SU-DHL-6 (cell line): ENCODE data around the gene PSPN.
A peak's percentile ranks its signal among the peaks of the same experiment; 100 is the strongest.

Experiments
- H2AFZ ChIP-seq: fragments of 200-600 bp; sonication (generic); 2 replicates; pipeline ENCODE4 v1.6.1; 2014; ENCODE audit warnings: low read depth, mild to moderate bottlenecking, moderate library complexity, mixed read lengths, antibody characterized with exemption, low read length; ENCODE audit not compliant: severe bottlenecking
- H3F3A ChIP-seq: fragments of 200-600 bp; shearing (Covaris generic); 2 replicates; pipeline ENCODE4 v1.6.0; 2016; ENCODE audit warnings: antibody characterized with exemption, mild to moderate bottlenecking; ENCODE audit not compliant: insufficient read depth
- H3K27ac ChIP-seq: fragments of 200-600 bp; sonication (generic); 2 replicates; pipeline ENCODE4 v1.5.1; 2016; ENCODE audit warnings: low read depth, mild to moderate bottlenecking, low read length, moderate library complexity, mixed read lengths
- H3K27me3 ChIP-seq: fragments of 200-600 bp; sonication (generic), shearing (Covaris generic); 2 replicates; pipeline ENCODE4 v1.6.0; 2014; ENCODE audit warnings: mild to moderate bottlenecking, low read length
- H3K36me3 ChIP-seq: fragments of 200-600 bp; sonication (generic); 2 replicates; pipeline ENCODE4 v1.6.1; 2014; ENCODE audit warnings: mild to moderate bottlenecking, low read length, mixed read lengths
- H3K4me2 ChIP-seq: fragments of 300-600, 200-600 bp; shearing (Covaris generic), sonication (generic); 2 replicates; pipeline ENCODE4 v1.6.0; 2014; ENCODE audit warnings: low read length, low read depth, mild to moderate bottlenecking; ENCODE audit not compliant: poor library complexity, severe bottlenecking
- H3K4me3 ChIP-seq: fragments of 200-600 bp; sonication (generic); 2 replicates; pipeline ENCODE4 v1.5.1; 2014; ENCODE audit warnings: antibody characterized with exemption, low read length, mild to moderate bottlenecking, mixed read lengths; ENCODE audit not compliant: insufficient read depth, poor library complexity, severe bottlenecking
- H3K79me2 ChIP-seq: fragments of 200-600 bp; sonication (generic); 2 replicates; pipeline ENCODE4 v1.6.1; 2014; ENCODE audit warnings: mild to moderate bottlenecking, low read length, moderate library complexity; ENCODE audit not compliant: insufficient read depth
- H3K9ac ChIP-seq: fragments of 200-600 bp; sonication (generic); 2 replicates; pipeline ENCODE4 v1.7.0; 2014; ENCODE audit warnings: mild to moderate bottlenecking, low read length
- H3K9me2 ChIP-seq: fragments of 200-600 bp; sonication (generic); replicated peaks from 2 replicates; pipeline ENCODE4 v1.6.1; 2014; ENCODE audit warnings: low read length; ENCODE audit not compliant: insufficient read depth
- H3K9me3 ChIP-seq: fragments of 200-600 bp; sonication (generic); 2 replicates; pipeline ENCODE4 v1.6.1; 2014; ENCODE audit warnings: low read length, mixed read lengths; ENCODE audit not compliant: insufficient read depth
- H4K20me1 ChIP-seq: fragments of 200-600 bp; sonication (generic); 2 replicates; pipeline ENCODE4 v1.6.1; 2014; ENCODE audit warnings: low read depth, mild to moderate bottlenecking, antibody characterized with exemption, low read length, moderate library complexity, mixed read lengths
- EZH2phosphoT487 ChIP-seq: fragments of 200-600 bp; sonication (generic), shearing (Covaris generic); conservative IDR thresholded peaks from 2 replicates; pipeline ENCODE4 v1.6.1; 2018; ENCODE audit warnings: mild to moderate bottlenecking, antibody characterized with exemption, low read length, moderate library complexity, mixed read lengths
- TF ChIP-seq, protein P1 (sequence below): fragments of 200-600 bp; sonication (generic); IDR thresholded peaks from one replicate; pipeline ENCODE4 v1.5.1; 2017; ENCODE audit warnings: antibody characterized with exemption, mild to moderate bottlenecking, low read length, moderate library complexity; ENCODE audit not compliant: insufficient read depth, poor library complexity, severe bottlenecking

PSPN gene

DNA sequence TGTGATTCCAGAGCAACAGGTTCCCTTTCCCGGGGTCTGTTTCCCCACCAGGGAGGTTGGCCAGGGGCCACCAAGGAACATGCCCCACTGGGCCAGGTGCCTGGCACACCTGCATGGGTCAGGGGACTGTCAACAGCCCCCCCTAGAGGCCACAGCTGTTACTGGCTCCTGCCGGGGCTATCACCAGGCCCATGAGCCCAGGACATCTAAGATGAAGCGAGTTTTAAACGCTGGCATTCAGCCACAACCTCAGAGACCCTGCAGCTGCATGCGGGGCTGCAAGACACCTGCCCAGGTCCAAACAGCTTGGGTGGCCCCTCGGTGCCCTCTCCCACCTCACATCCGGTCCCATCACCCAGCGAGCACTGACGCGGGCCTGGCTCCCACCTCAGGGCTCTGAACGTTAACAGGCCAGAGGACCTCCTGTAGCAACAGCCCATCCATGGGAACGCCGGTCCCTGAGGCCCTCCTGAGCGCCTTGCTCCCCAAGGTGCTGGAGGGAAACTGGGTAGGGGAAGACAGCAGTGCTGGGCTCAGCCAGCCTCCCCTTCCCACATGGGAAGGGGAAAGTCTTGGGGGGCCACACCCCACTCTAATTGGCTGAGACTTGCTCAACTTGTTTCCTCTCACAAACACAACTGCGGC, 36.8 kb upstream of the PSPN start:
- Histone ChIP-seq H3K4me2 (no peak overlapping the region), H3F3A (peaks cover 5% of the 10 kb centered on the region; the same call in 1 of the 2 replicates), H3K9me2 (no peaks in the 10 kb centered on the region), H3K4me3 (no peak overlapping the region), H3K36me3 (no peaks in the 10 kb centered on the region; the same call in 1 of the 2 replicates), H3K27ac (no peak overlapping the region), H3K9me3 (no peaks in the 10 kb centered on the region), H3K79me2 (no peaks in the 10 kb centered on the region), H4K20me1 (no peaks in the 10 kb centered on the region), H3K9ac (no peak overlapping the region), H3K27me3 (no peaks in the 10 kb centered on the region), H2AFZ (no peak overlapping the region)
- TF ChIP-seq, protein P1, sequence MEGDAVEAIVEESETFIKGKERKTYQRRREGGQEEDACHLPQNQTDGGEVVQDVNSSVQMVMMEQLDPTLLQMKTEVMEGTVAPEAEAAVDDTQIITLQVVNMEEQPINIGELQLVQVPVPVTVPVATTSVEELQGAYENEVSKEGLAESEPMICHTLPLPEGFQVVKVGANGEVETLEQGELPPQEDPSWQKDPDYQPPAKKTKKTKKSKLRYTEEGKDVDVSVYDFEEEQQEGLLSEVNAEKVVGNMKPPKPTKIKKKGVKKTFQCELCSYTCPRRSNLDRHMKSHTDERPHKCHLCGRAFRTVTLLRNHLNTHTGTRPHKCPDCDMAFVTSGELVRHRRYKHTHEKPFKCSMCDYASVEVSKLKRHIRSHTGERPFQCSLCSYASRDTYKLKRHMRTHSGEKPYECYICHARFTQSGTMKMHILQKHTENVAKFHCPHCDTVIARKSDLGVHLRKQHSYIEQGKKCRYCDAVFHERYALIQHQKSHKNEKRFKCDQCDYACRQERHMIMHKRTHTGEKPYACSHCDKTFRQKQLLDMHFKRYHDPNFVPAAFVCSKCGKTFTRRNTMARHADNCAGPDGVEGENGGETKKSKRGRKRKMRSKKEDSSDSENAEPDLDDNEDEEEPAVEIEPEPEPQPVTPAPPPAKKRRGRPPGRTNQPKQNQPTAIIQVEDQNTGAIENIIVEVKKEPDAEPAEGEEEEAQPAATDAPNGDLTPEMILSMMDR = peak; percentile 71
- no peak for TF ChIP-seq EZH2phosphoT487

DNA sequence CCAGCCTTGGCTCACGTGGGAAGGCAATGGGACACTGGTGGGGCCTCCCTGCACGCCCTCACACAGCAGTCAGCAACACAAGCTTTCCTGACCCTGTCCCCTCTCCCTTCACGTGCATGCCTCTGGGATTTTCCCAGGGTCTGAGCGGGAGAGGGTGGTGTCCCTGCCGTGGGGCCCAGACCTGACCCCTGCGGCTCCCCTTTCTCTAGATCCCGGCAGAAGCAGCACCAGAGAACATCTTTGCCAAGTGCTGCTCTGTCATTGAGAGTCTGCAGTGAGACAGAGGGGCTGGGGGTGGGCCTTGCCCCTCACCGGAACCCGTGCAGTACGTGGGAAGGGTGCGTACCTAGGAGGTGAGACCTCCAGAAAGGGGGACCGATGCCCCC, 36.3 kb upstream of the PSPN start:
- Histone ChIP-seq H2AFZ (no peak overlapping the region), H4K20me1 (no peaks in the 10 kb centered on the region), H3K4me2 (no peak overlapping the region), H3F3A (peaks cover 5% of the 10 kb centered on the region; the same call in 1 of the 2 replicates), H3K9me3 (no peaks in the 10 kb centered on the region), H3K9ac (no peak overlapping the region), H3K4me3 (no peak overlapping the region), H3K27ac (no peak overlapping the region), H3K27me3 (no peaks in the 10 kb centered on the region), H3K9me2 (no peaks in the 10 kb centered on the region), H3K36me3 (no peaks in the 10 kb centered on the region; the same call in 1 of the 2 replicates), H3K79me2 (no peaks in the 10 kb centered on the region)
- no peak for TF ChIP-seq EZH2phosphoT487
- TF ChIP-seq, protein P1 = no peak

DNA sequence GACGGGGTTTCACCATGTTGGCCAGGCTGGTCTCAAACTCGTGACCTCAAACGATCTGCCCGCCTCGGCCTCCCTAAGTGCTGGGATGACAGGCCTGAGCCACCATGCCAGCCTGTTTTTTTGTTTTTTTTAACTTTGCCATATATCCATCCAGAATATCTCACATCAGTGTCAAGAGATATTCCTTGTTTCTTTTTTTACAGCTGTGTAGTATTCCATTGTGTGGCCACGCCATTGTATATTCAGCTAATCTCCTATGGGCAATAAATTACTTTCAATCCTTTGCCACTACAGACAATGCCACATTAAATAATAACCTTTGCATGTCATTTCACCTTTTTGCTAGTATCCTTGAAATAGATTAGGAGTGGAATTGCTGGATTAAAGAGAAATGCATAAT, 33.6 kb upstream of the PSPN start:
- no peak overlapping the region for H3K4me2 ChIP-seq
- no peak overlapping the region for H3K9ac ChIP-seq
- no peak overlapping the region for H3K4me3 ChIP-seq
- no peak overlapping the region for H2AFZ ChIP-seq
- H3K27ac ChIP-seq = no peak overlapping the region
- no peaks in the 10 kb centered on the region; the same call in 1 of the 2 replicates for H3K36me3 ChIP-seq
- TF ChIP-seq EZH2phosphoT487 = no peak
- TF ChIP-seq, protein P1 = no peak
- H3K9me2 ChIP-seq = no peaks in the 10 kb centered on the region
- no peaks in the 10 kb centered on the region for H3K9me3 ChIP-seq
- H3K79me2 ChIP-seq = no peaks in the 10 kb centered on the region
- no peaks in the 10 kb centered on the region for H4K20me1 ChIP-seq
- H3K27me3 ChIP-seq = no peaks in the 10 kb centered on the region
- peaks cover 5% of the 10 kb centered on the region; the same call in 1 of the 2 replicates for H3F3A ChIP-seq
